ENCODE data around the gene VPS26A. TPM values are rescaled to one million over a fixed set of nuclear protein-coding genes. Genes with fewer than 3 reads are reported as not detected.

VPS26A gene
- total and polyA plus RNA-seq, 4 experiments from 2014 or later = 31.7 to 37.4 (median 35.3) TPM

DNA sequence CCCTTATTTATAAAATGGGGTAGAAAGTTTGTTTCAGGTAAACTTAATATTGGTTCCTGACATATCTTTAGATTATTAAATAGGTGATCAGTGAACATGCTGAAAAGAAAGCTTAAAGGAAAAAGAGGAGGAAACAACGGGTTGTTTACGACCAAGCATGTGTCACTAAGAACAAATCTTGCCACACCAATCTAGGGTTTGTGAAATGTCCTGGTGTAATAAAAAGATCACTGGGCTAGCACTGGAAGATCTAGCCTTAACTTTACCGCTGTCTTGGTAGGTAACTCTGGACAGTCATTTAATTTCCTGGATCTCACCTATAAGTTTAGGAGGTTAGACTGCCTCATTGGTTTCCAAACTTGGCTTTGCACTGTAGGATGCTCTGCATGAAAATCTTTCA, 19.0 kb downstream of the VPS26A start:
- CTCF ChIA-PET (ENCODE audit: partially characterized antibody) = no interaction called here
- H3K4me3 Mint-ChIP-seq = no peak overlapping the region

GRCh38 chr10:69145329-69145728, 21.4 kb downstream of the VPS26A start:
- H3K4me1 Mint-ChIP-seq = peaks cover 26 to 43% (median 33%) of the 10 kb centered on the region in 4 donors
- H3K4me3 ChIP-seq (ENCODE audit: low read length in 2 of 2) = no peak overlapping the region
- no peak overlapping the region for H3K27ac ChIP-seq (ENCODE audit: low read depth, low read length)
- peak overlapping the region in 2 of 7 donors; percentile 25 to 29 for H3K27ac Mint-ChIP-seq
- H3K27me3 ChIP-seq (ENCODE audit: insufficient read depth, low read length) = no peaks in the 10 kb centered on the region
- peaks cover 12% of the 10 kb centered on the region for H3K4me1 ChIP-seq (ENCODE audit: insufficient read depth, low read length)
- intact Hi-C loops (cut with micrococcal nuclease) = no loop called here
- H3K9me3 Mint-ChIP-seq = no peaks in the 10 kb centered on the region
- POLR2A ChIA-PET (ENCODE audit: partially characterized antibody) = no interaction called here
- H3K9me3 ChIP-seq (ENCODE audit: control insufficient read depth in 1 of 2, low read length in 2 of 2) = no peaks in the 10 kb centered on the region
- H3K36me3 Mint-ChIP-seq = peaks cover 8 to 29% of the 10 kb centered on the region in 2 donors
- no peak overlapping the region for H3K4me3 Mint-ChIP-seq
- H3K36me3 ChIP-seq (ENCODE audit: insufficient read depth, low read length) = no peaks in the 10 kb centered on the region
- DNase-seq = no peak
- CTCF ChIA-PET (ENCODE audit: partially characterized antibody) = no interaction called here
- no peaks in the 10 kb centered on the region for H3K27me3 Mint-ChIP-seq

More for the DNA sequence above, 19.0 kb downstream of the VPS26A start:
- H3K27me3 ChIP-seq (ENCODE audit: insufficient read depth, low read length) = no peaks in the 10 kb centered on the region
- no peaks in the 10 kb centered on the region for H3K27me3 Mint-ChIP-seq
- no peak for DNase-seq
- H3K27ac ChIP-seq (ENCODE audit: low read depth, low read length) = no peak overlapping the region
- H3K9me3 Mint-ChIP-seq = no peaks in the 10 kb centered on the region
- peaks cover 29 to 45% (median 42%) of the 10 kb centered on the region in 4 donors for H3K4me1 Mint-ChIP-seq
- H3K27ac Mint-ChIP-seq = no peak overlapping the region
- intact Hi-C loops (cut with micrococcal nuclease) = no loop called here
- peaks cover 4 to 29% of the 10 kb centered on the region in 2 donors for H3K36me3 Mint-ChIP-seq
- no peak overlapping the region for H3K4me3 ChIP-seq (ENCODE audit: low read length in 2 of 2)
- peaks cover 12% of the 10 kb centered on the region for H3K4me1 ChIP-seq (ENCODE audit: insufficient read depth, low read length)
- no peaks in the 10 kb centered on the region for H3K36me3 ChIP-seq (ENCODE audit: insufficient read depth, low read length)
- POLR2A ChIA-PET (ENCODE audit: partially characterized antibody) = no interaction called here
- H3K9me3 ChIP-seq (ENCODE audit: control insufficient read depth in 1 of 2, low read length in 2 of 2) = no peaks in the 10 kb centered on the region

DNA sequence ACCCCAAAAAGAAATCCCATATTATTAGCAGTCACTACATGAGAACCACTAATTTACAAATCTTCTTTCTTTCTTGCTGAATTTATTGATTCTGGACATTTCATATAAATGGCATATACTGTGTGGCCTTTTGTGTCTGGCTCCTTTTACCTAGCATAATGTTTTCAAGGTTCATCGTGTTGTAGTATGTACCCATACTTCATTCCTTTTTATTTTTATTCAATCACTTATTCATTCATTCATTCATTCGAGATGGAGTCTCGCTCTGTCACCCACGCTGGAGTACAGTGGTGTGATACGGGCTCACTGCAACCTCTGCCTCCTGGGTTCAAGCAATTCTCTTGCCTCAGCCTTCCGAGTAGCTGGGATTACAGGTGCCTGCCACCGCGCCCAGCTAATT, 21.9 kb downstream of the VPS26A start:
- Mint-ChIP-seq H3K4me1 (peaks cover 24 to 45% (median 34%) of the 10 kb centered on the region in 4 donors), H3K36me3 (peaks cover 8 to 25% of the 10 kb centered on the region in 2 donors), H3K27ac (no peak overlapping the region), H3K9me3 (no peaks in the 10 kb centered on the region), H3K4me3 (no peak overlapping the region), H3K27me3 (no peaks in the 10 kb centered on the region)
- CTCF ChIA-PET (ENCODE audit: partially characterized antibody) = no interaction called here
- H3K4me3 ChIP-seq (ENCODE audit: low read length in 2 of 2) = no peak overlapping the region
- intact Hi-C loops (cut with micrococcal nuclease) = no loop called here
- no peaks in the 10 kb centered on the region for H3K9me3 ChIP-seq (ENCODE audit: control insufficient read depth in 1 of 2, low read length in 2 of 2)
- H3K36me3 ChIP-seq (ENCODE audit: insufficient read depth, low read length) = no peaks in the 10 kb centered on the region
- H3K4me1 ChIP-seq (ENCODE audit: insufficient read depth, low read length) = peaks cover 12% of the 10 kb centered on the region
- POLR2A ChIA-PET (ENCODE audit: partially characterized antibody) = no interaction called here
- H3K27ac ChIP-seq (ENCODE audit: low read depth, low read length) = no peak overlapping the region
- no peaks in the 10 kb centered on the region for H3K27me3 ChIP-seq (ENCODE audit: insufficient read depth, low read length)
- DNase-seq = no peak

- Histone ChIP-seq H3K9me3 (ENCODE audit: control insufficient read depth in 1 of 2, low read length in 2 of 2) (no peaks in the 10 kb centered on the region), H3K27me3 (ENCODE audit: insufficient read depth, low read length) (no peaks in the 10 kb centered on the region), H3K36me3 (ENCODE audit: insufficient read depth, low read length) (no peaks in the 10 kb centered on the region), H3K4me1 (ENCODE audit: insufficient read depth, low read length) (peaks cover 12% of the 10 kb centered on the region), H3K4me3 (ENCODE audit: low read length in 2 of 2) (no peak overlapping the region), H3K27ac (ENCODE audit: low read depth, low read length) (no peak overlapping the region)
- no peak for DNase-seq
- no peaks in the 10 kb centered on the region for H3K9me3 Mint-ChIP-seq
- no peak overlapping the region for H3K4me3 Mint-ChIP-seq
- no peak overlapping the region for H3K27ac Mint-ChIP-seq
- intact Hi-C loops (cut with micrococcal nuclease) = no loop called here
- peaks cover 26 to 39% (median 30%) of the 10 kb centered on the region in 4 donors for H3K4me1 Mint-ChIP-seq
- ChIA-PET CTCF (ENCODE audit: partially characterized antibody) (interaction anchor here (1.5 kb wide), 1 partner anchor 9 kb away, joined by 3 read pairs; no protein-coding TSS in a partner anchor), POLR2A (ENCODE audit: partially characterized antibody) (interaction anchor here (0.6 kb wide), 1 partner anchor 28 kb away, joined by 6 read pairs; no protein-coding TSS in a partner anchor)
- no peaks in the 10 kb centered on the region for H3K27me3 Mint-ChIP-seq
- H3K36me3 Mint-ChIP-seq = peaks cover 8 to 17% of the 10 kb centered on the region in 2 donors
These were observed 22.8 kb downstream of the VPS26A start for GRCh38 chr10:69146759-69147158.

- POLR2A ChIA-PET (ENCODE audit: partially characterized antibody) = no interaction called here
- H3K36me3 ChIP-seq (ENCODE audit: insufficient read depth, low read length) = no peaks in the 10 kb centered on the region
- Mint-ChIP-seq H3K9me3 (no peaks in the 10 kb centered on the region), H3K27me3 (no peaks in the 10 kb centered on the region), H3K27ac (no peak overlapping the region), H3K4me1 (peaks cover 10 to 19% (median 14%) of the 10 kb centered on the region in 4 donors), H3K36me3 (peaks cover 5 to 14% of the 10 kb centered on the region in 2 donors), H3K4me3 (no peak overlapping the region)
- DNase-seq = no peak
- intact Hi-C loops (cut with micrococcal nuclease) = no loop called here
- H3K4me3 ChIP-seq (ENCODE audit: low read length in 2 of 2) = no peak overlapping the region
- no peak overlapping the region for H3K27ac ChIP-seq (ENCODE audit: low read depth, low read length)
- no peaks in the 10 kb centered on the region for H3K27me3 ChIP-seq (ENCODE audit: insufficient read depth, low read length)
- CTCF ChIA-PET (ENCODE audit: partially characterized antibody) = no interaction called here
- H3K9me3 ChIP-seq (ENCODE audit: control insufficient read depth in 1 of 2, low read length in 2 of 2) = no peaks in the 10 kb centered on the region
- H3K4me1 ChIP-seq (ENCODE audit: insufficient read depth, low read length) = peaks cover 5% of the 10 kb centered on the region
These were observed 28.0 kb downstream of the VPS26A start for GRCh38 chr10:69151984-69152383.

DNA sequence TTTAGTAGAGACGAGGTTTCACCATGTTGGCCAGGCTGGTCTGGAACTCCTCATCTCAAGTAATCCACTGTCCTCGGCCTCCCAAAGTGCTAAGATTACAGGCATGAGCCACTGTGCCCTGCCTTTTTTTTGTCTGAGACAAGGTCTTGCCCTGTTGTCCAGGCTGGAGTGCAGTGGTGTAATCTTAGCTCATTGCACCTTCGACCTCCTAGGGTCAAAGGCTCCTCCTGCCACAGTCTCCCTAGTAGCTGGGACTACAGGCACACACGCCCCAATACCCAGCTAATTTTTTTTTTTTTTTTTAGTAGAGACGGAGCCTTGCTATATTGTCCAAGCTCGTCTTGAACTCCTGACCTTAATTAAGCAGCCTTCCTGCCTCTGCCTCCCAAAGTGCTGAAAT, 29.2 kb downstream of the VPS26A start:
- H3K36me3 Mint-ChIP-seq = peaks cover 9 to 22% of the 10 kb centered on the region in 2 donors
- no peaks in the 10 kb centered on the region for H3K27me3 Mint-ChIP-seq
- H3K36me3 ChIP-seq (ENCODE audit: insufficient read depth, low read length) = peaks cover 8% of the 10 kb centered on the region
- H3K4me1 ChIP-seq (ENCODE audit: insufficient read depth, low read length) = no peaks in the 10 kb centered on the region
- H3K4me3 Mint-ChIP-seq = no peak overlapping the region
- H3K9me3 Mint-ChIP-seq = no peaks in the 10 kb centered on the region
- CTCF ChIA-PET (ENCODE audit: partially characterized antibody) = interaction anchor here (0.6 kb wide), 1 partner anchor 50 kb away, joined by 3 read pairs; no protein-coding TSS in a partner anchor
- DNase-seq = no peak
- peaks cover 7 to 15% (median 10%) of the 10 kb centered on the region in 4 donors for H3K4me1 Mint-ChIP-seq
- no peak overlapping the region for H3K4me3 ChIP-seq (ENCODE audit: low read length in 2 of 2)
- intact Hi-C loops (cut with micrococcal nuclease) = no loop called here
- no peak overlapping the region for H3K27ac ChIP-seq (ENCODE audit: low read depth, low read length)
- no peaks in the 10 kb centered on the region for H3K9me3 ChIP-seq (ENCODE audit: control insufficient read depth in 1 of 2, low read length in 2 of 2)
- H3K27ac Mint-ChIP-seq = no peak overlapping the region
- H3K27me3 ChIP-seq (ENCODE audit: insufficient read depth, low read length) = no peaks in the 10 kb centered on the region
- POLR2A ChIA-PET (ENCODE audit: partially characterized antibody) = no interaction called here

DNA sequence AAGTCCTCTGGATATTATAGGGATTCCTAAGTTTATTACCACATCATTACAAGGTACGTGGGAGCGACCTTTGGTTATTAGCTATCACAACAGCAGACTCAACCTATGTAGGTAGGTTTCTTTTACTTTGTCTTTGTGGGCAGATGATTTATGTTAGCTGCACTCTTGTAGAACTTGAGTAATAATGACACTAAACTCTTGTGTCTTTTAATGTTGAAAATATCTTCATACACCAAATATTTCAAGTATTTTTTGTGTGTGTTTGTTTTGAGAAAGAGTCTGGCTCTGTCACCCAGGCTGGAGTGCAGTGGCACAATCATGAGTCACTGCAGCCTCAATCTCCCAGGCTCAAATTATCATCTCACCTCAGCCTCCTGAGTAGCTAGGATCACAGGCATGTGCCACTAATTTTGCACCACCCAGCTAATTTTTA, 36.8 kb downstream of the VPS26A start:
- H3K36me3 Mint-ChIP-seq = peaks cover 20 to 57% of the 10 kb centered on the region in 2 donors
- no peaks in the 10 kb centered on the region for H3K9me3 Mint-ChIP-seq
- intact Hi-C loops (cut with micrococcal nuclease) = no loop called here
- Histone ChIP-seq H3K36me3 (ENCODE audit: insufficient read depth, low read length) (peaks cover 36% of the 10 kb centered on the region), H3K9me3 (ENCODE audit: control insufficient read depth in 1 of 2, low read length in 2 of 2) (no peaks in the 10 kb centered on the region), H3K27me3 (ENCODE audit: insufficient read depth, low read length) (no peaks in the 10 kb centered on the region), H3K4me3 (ENCODE audit: low read length in 2 of 2) (no peak overlapping the region), H3K27ac (ENCODE audit: low read depth, low read length) (no peak overlapping the region), H3K4me1 (ENCODE audit: insufficient read depth, low read length) (no peaks in the 10 kb centered on the region)
- ChIA-PET CTCF (ENCODE audit: partially characterized antibody) (no interaction called here), POLR2A (ENCODE audit: partially characterized antibody) (no interaction called here)
- peaks cover 0 to 3% (median under 1%) of the 10 kb centered on the region in 4 donors for H3K4me1 Mint-ChIP-seq
- peak overlapping the region in 2 of 7 donors; percentile 41 to 42 for H3K27ac Mint-ChIP-seq
- H3K4me3 Mint-ChIP-seq = no peak overlapping the region
- DNase-seq = no peak
- no peaks in the 10 kb centered on the region for H3K27me3 Mint-ChIP-seq

Measured in CD4-positive, alpha-beta memory T cell (primary cell).